WI38 (cell line): ENCODE results near the gene CCR9.

Experiments
- H3K4me3 ChIP-seq: 2 replicates; pipeline ENCODE4 v1.5.1; 2011; ENCODE audit warnings: low read depth, mild to moderate bottlenecking, control low read depth, low read length
- CTCF ChIP-seq: IDR thresholded peaks from 2 replicates; pipeline ENCODE4 v1.5.1; 2012; ENCODE audit warnings: low read depth, mild to moderate bottlenecking, control low read depth, low read length

The CCR9 gene

GRCh38 chr3:45896956-45897355 is 10.6 kb downstream of the CCR9 start:
- no peak for TF ChIP-seq CTCF
- no peak overlapping the region for H3K4me3 ChIP-seq

- H3K4me3 ChIP-seq, result no peak overlapping the region
- no peak for TF ChIP-seq CTCF
These were observed 18.6 kb downstream of the CCR9 start for GRCh38 chr3:45904931-45905330.

GRCh38 chr3:45905755-45906154 is 19.4 kb downstream of the CCR9 start:
- TF ChIP-seq CTCF, result no peak
- H3K4me3 ChIP-seq, result no peak overlapping the region

- no peak overlapping the region for H3K4me3 ChIP-seq
- TF ChIP-seq CTCF, result peak; percentile 70
These were observed 20.5 kb downstream of the CCR9 start for GRCh38 chr3:45906681-45907407.

- no peak for TF ChIP-seq CTCF
- no peak overlapping the region for H3K4me3 ChIP-seq
These were observed 21.7 kb downstream of the CCR9 start for GRCh38 chr3:45907769-45908705.

- H3K4me3 ChIP-seq, result no peak overlapping the region
- TF ChIP-seq CTCF, result no peak
These were observed 22.4 kb downstream of the CCR9 start for GRCh38 chr3:45908761-45909160.

- no peak overlapping the region for H3K4me3 ChIP-seq
- TF ChIP-seq CTCF, result no peak
These were observed 23.2 kb downstream of the CCR9 start for GRCh38 chr3:45909542-45909941.
